Astrocyte (in vitro differentiated cells and primary cell): Measurements from ENCODE around the gene NIPBL. TPM values are rescaled to one million over a fixed set of nuclear protein-coding genes. Genes with fewer than 3 reads are reported as not detected.

Experiments
- DNase-seq: peaks from one replicate; pipeline ENCODE4 v3.0.0-alpha.2; 2010; ENCODE audit warnings: low read depth
- FAIRE-seq: peaks from 2 replicates; lab custom pipeline; 2011; peaks lifted over from hg19 to GRCh38; lab: Jason Lieb, UNC
- H2AFZ ChIP-seq: 2 replicates; pipeline ENCODE4 v1.6.0; 2012; ENCODE audit warnings: low read depth, low read length, inconsistent platforms
- H3K27ac ChIP-seq: 2 replicates; pipeline ENCODE4 v1.5.1; 2011; ENCODE audit warnings: low read depth, low read length, inconsistent platforms
- H3K27me3 ChIP-seq: 2 replicates; pipeline ENCODE4 v1.6.0; 2011; ENCODE audit warnings: low read length, inconsistent platforms; ENCODE audit not compliant: insufficient read depth
- H3K36me3 ChIP-seq: 2 replicates; pipeline ENCODE4 v1.5.1; 2011; ENCODE audit warnings: low read length, inconsistent platforms; ENCODE audit not compliant: insufficient read depth
- H3K4me1 ChIP-seq: 2 replicates; pipeline ENCODE4 v1.5.1; 2011; ENCODE audit warnings: low read length, inconsistent platforms; ENCODE audit not compliant: insufficient read depth
- H3K4me2 ChIP-seq: 2 replicates; pipeline ENCODE4 v1.6.0; 2012; ENCODE audit warnings: low read length, inconsistent platforms
- H3K4me3 ChIP-seq: 2 replicates; pipeline ENCODE4 v1.5.1; 2011; ENCODE audit warnings: low read depth, mild to moderate bottlenecking, low read length, inconsistent platforms; ENCODE audit not compliant: insufficient read depth
- H3K79me2 ChIP-seq: 2 replicates; pipeline ENCODE4 v1.6.0; 2012; ENCODE audit warnings: mild to moderate bottlenecking, low read length, inconsistent platforms; ENCODE audit not compliant: insufficient read depth
- H3K9ac ChIP-seq: 2 replicates; pipeline ENCODE4 v1.6.0; 2012; ENCODE audit warnings: mild to moderate bottlenecking, low read length, inconsistent platforms
- H3K9me3 ChIP-seq: 2 replicates; pipeline ENCODE4 v1.5.1; 2012; ENCODE audit warnings: low read depth, mild to moderate bottlenecking, low read length, inconsistent platforms; ENCODE audit not compliant: insufficient read depth
- H4K20me1 ChIP-seq: 2 replicates; pipeline ENCODE4 v1.6.0; 2012; ENCODE audit warnings: low read length, inconsistent platforms; ENCODE audit not compliant: insufficient read depth
- H3K27ac Mint-ChIP-seq: one replicate; pipeline ENCODE4 v1.8.0; 2021; ENCODE audit warnings: mild to moderate bottlenecking, mixed read lengths; ENCODE audit not compliant: unreplicated experiment
- H3K27me3 Mint-ChIP-seq: one replicate; pipeline ENCODE4 v1.8.0; 2021; ENCODE audit warnings: low read depth, mixed read lengths; ENCODE audit not compliant: unreplicated experiment
- H3K36me3 Mint-ChIP-seq: one replicate; pipeline ENCODE4 v1.8.0; 2021; ENCODE audit warnings: low read depth, mixed read lengths; ENCODE audit not compliant: unreplicated experiment
- H3K4me1 Mint-ChIP-seq: one replicate; pipeline ENCODE4 v1.8.0; 2021; ENCODE audit warnings: low read depth, mixed read lengths; ENCODE audit not compliant: unreplicated experiment
- H3K4me3 Mint-ChIP-seq: one replicate; pipeline ENCODE4 v1.8.0; 2021; ENCODE audit warnings: mild to moderate bottlenecking, moderate library complexity, mixed read lengths; ENCODE audit not compliant: unreplicated experiment
- H3K9me3 Mint-ChIP-seq: one replicate; pipeline ENCODE4 v1.8.0; 2021; ENCODE audit warnings: mild to moderate bottlenecking, mixed read lengths; ENCODE audit not compliant: unreplicated experiment
- EZH2 ChIP-seq: IDR thresholded peaks from 2 replicates; pipeline ENCODE4 v1.6.1; 2012; ENCODE audit warnings: mild to moderate bottlenecking, low read length, inconsistent platforms; ENCODE audit not compliant: insufficient read depth
- total RNA-seq: library from RNA; stranded (reverse); gene quantifications from 2 replicates; pipeline ENCODE4 v1.2.1, GENCODE V29; 2021
- TF ChIP-seq, protein P1 (sequence below): IDR thresholded peaks from 2 replicates; pipeline ENCODE4 v1.5.1; 2011; ENCODE audit warnings: low read depth, mild to moderate bottlenecking, inconsistent platforms, low read length, moderate library complexity; ENCODE audit not compliant: insufficient read depth

NIPBL gene
- total RNA-seq, 1 donor from 2014 or later, result 45.3 TPM

- DNase-seq (no peak), FAIRE-seq (no peak)
- no peak overlapping the region for H2AFZ ChIP-seq
- no peaks in the 10 kb centered on the region for H3K9me3 Mint-ChIP-seq
- H3K9ac ChIP-seq, result no peak overlapping the region
- H3K79me2 ChIP-seq, result no peaks in the 10 kb centered on the region
- H3K4me1 Mint-ChIP-seq, result no peaks in the 10 kb centered on the region
- no peaks in the 10 kb centered on the region for H3K9me3 ChIP-seq
- H3K27me3 Mint-ChIP-seq, result no peaks in the 10 kb centered on the region
- no peak overlapping the region for H3K27ac ChIP-seq
- no peak overlapping the region for H3K27ac Mint-ChIP-seq
- H3K4me1 ChIP-seq, result no peaks in the 10 kb centered on the region
- TF ChIP-seq EZH2, result no peak
- TF ChIP-seq, protein P1, sequence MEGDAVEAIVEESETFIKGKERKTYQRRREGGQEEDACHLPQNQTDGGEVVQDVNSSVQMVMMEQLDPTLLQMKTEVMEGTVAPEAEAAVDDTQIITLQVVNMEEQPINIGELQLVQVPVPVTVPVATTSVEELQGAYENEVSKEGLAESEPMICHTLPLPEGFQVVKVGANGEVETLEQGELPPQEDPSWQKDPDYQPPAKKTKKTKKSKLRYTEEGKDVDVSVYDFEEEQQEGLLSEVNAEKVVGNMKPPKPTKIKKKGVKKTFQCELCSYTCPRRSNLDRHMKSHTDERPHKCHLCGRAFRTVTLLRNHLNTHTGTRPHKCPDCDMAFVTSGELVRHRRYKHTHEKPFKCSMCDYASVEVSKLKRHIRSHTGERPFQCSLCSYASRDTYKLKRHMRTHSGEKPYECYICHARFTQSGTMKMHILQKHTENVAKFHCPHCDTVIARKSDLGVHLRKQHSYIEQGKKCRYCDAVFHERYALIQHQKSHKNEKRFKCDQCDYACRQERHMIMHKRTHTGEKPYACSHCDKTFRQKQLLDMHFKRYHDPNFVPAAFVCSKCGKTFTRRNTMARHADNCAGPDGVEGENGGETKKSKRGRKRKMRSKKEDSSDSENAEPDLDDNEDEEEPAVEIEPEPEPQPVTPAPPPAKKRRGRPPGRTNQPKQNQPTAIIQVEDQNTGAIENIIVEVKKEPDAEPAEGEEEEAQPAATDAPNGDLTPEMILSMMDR, result no peak
- H3K27me3 ChIP-seq, result no peaks in the 10 kb centered on the region
- H3K36me3 Mint-ChIP-seq, result peaks cover 2% of the 10 kb centered on the region
- H4K20me1 ChIP-seq, result no peaks in the 10 kb centered on the region
- H3K4me2 ChIP-seq, result no peak overlapping the region
- peaks cover 15% of the 10 kb centered on the region for H3K36me3 ChIP-seq
- no peak overlapping the region for H3K4me3 ChIP-seq
- no peak overlapping the region for H3K4me3 Mint-ChIP-seq
Measured at GRCh38 chr5:37063739-37064138, 187.2 kb downstream of the NIPBL start.

GRCh38 chr5:37064442-37064841, 187.9 kb downstream of the NIPBL start:
- no peaks in the 10 kb centered on the region for H4K20me1 ChIP-seq
- no peak for FAIRE-seq
- H3K4me3 ChIP-seq, result no peak overlapping the region
- Mint-ChIP-seq H3K27me3 (no peaks in the 10 kb centered on the region), H3K36me3 (peaks cover 2% of the 10 kb centered on the region), H3K9me3 (no peaks in the 10 kb centered on the region), H3K4me3 (no peak overlapping the region), H3K27ac (no peak overlapping the region), H3K4me1 (no peaks in the 10 kb centered on the region)
- H3K79me2 ChIP-seq, result no peaks in the 10 kb centered on the region
- TF ChIP-seq EZH2, result no peak
- DNase-seq, result no peak
- H3K9me3 ChIP-seq, result no peaks in the 10 kb centered on the region
- H3K27me3 ChIP-seq, result no peaks in the 10 kb centered on the region
- H3K4me2 ChIP-seq, result no peak overlapping the region
- H3K36me3 ChIP-seq, result peaks cover 12% of the 10 kb centered on the region
- H2AFZ ChIP-seq, result no peak overlapping the region
- no peak overlapping the region for H3K9ac ChIP-seq
- H3K27ac ChIP-seq, result no peak overlapping the region
- H3K4me1 ChIP-seq, result no peaks in the 10 kb centered on the region

DNA sequence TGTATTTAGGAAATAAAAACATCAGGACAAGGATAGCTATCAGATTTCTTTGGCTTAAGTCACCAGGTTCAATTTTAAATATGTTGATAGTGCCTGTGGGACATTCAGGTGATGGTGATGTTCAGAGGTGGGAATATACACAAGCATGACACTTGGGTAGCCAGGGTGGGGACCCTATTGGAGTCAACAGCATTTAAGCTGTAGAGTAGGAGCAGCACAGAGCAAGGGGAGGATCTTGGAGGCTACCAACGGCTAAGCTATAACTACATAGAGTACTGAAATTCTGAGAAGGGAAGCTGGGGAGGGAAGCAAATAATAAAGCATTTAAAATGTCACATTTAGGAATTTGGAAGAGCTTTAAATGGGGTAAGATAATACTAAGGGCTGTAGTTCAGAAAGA, 194.9 kb downstream of the NIPBL start:
- peak overlapping the region; percentile 56 for H3K4me2 ChIP-seq
- no peaks in the 10 kb centered on the region for H3K36me3 ChIP-seq
- H3K9me3 Mint-ChIP-seq, result no peaks in the 10 kb centered on the region
- no peaks in the 10 kb centered on the region for H4K20me1 ChIP-seq
- no peak overlapping the region for H3K4me3 Mint-ChIP-seq
- H3K79me2 ChIP-seq, result no peaks in the 10 kb centered on the region
- no peaks in the 10 kb centered on the region for H3K9me3 ChIP-seq
- H3K27ac Mint-ChIP-seq, result no peak overlapping the region
- H3K27me3 ChIP-seq, result no peaks in the 10 kb centered on the region
- no peaks in the 10 kb centered on the region for H3K27me3 Mint-ChIP-seq
- no peaks in the 10 kb centered on the region for H3K4me1 Mint-ChIP-seq
- H3K27ac ChIP-seq, result peak overlapping the region; percentile 53
- FAIRE-seq, result no peak
- H3K4me1 ChIP-seq, result peaks cover 16% of the 10 kb centered on the region
- H3K36me3 Mint-ChIP-seq, result no peaks in the 10 kb centered on the region
- no peak for TF ChIP-seq EZH2
- TF ChIP-seq, protein P1, result no peak
- H2AFZ ChIP-seq, result no peak overlapping the region
- H3K4me3 ChIP-seq, result no peak overlapping the region
- no peak overlapping the region for H3K9ac ChIP-seq
- no peak for DNase-seq
